ENCODE measurements around the gene MOXD1.

Gene MOXD1

DNA sequence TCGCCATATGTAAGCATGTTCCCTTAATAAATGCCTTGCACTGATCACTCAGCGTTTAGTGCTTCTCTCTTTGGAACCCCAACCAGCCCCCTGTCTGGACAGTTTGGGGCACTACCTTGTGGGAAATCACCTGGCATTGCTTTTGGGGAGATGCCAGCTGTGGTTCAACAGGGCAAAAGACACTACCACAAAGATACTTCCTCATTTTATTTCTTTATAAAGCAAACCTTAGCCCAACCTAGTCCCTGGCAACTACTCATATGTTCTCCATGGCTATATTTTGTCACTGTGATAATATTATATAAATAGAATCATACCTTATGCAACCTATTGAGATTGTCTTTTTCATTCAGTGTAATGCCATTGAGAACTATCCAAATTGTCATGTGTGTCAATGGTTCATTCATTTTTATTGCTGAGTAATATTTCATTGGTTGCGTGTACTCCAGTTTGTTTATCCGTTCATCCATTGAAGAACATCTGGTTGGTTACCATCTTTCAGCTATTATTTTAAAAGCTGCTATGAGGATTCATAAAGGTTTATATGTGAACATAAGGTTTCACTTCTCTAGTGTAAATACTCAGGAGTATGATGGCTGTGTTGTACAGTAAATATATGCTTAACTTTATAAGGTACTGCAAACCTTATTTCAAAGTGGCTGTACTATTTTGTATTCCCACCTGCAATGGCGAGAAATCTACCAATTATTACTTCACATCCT lies 114.8 kb downstream of the MOXD1 start:
- TF ChIP-seq SP2 (tag by site-specific recombination; IDR thresholded peaks at IDR 0.05), result no peak
- TF ChIP-seq ZEB2 (tag by site-specific recombination; IDR thresholded peaks at IDR 0.05), result no peak
- ChIA-PET POLR2A (no interaction called here), CTCF (interaction anchor here (0.6 to 18.9 kb wide), 5 partner anchors 11 to 361 kb away, joined by 3 to 629 read pairs (median 9); no protein-coding TSS in a partner anchor)

DNA sequence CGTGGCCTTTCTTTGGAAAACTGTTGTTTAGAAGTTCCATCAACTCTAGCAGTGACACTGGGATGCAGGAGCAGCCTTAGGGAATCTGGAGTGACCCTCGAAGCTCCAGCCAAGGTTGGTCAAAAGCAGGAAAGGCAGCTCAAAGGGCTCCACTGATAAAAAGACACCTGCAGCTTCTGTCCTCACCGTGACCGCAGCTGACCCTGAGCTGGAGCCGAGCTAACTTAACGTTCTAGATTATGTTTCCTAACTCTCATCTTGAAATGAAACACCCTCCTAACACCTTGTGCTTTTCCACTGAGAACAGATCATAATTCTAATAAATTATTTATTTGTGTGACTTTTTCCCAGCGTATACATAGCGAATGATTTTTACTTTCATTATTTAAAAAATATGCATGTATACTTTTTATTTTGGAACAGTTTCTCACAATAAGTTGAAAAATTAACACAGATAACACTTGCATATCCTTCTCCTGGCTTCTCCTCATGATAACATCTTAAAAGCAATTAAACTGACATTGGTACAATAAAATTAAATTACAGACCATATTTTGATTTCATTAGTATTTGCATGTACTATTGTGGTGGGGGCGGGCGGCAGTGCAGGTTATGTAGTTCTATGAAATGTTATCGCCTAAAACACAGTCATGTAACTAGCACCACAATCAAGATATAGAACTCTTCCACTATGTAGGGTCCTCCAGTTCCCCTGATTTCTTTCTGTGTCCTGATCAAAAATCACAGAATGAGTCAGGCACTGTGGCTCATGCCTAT lies 116.1 kb downstream of the MOXD1 start:
- Histone ChIP-seq H3K4me3 (ENCODE audit: low read depth, low read length) (no peak overlapping the region), H3K4me1 (ENCODE audit: control insufficient read depth, insufficient read depth, low read length) (no peaks in the 10 kb centered on the region), H3K36me3 (ENCODE audit: control insufficient read depth in 2 of 2, insufficient read depth in 1 of 2, low read length in 2 of 2) (no peaks in the 10 kb centered on the region), H3K9me3 (ENCODE audit: control insufficient read depth, insufficient read depth, low read depth, low read length) (no peaks in the 10 kb centered on the region), H3K27ac (ENCODE audit: extremely low read depth, low read depth, low read length) (no peak overlapping the region)
- ChIA-PET POLR2A (no interaction called here), CTCF (interaction anchor here (0.7 to 18.9 kb wide), 4 partner anchors 13 to 360 kb away, joined by 3 to 629 read pairs (median 148); no protein-coding TSS in a partner anchor)
- TF ChIP-seq, protein P1, sequence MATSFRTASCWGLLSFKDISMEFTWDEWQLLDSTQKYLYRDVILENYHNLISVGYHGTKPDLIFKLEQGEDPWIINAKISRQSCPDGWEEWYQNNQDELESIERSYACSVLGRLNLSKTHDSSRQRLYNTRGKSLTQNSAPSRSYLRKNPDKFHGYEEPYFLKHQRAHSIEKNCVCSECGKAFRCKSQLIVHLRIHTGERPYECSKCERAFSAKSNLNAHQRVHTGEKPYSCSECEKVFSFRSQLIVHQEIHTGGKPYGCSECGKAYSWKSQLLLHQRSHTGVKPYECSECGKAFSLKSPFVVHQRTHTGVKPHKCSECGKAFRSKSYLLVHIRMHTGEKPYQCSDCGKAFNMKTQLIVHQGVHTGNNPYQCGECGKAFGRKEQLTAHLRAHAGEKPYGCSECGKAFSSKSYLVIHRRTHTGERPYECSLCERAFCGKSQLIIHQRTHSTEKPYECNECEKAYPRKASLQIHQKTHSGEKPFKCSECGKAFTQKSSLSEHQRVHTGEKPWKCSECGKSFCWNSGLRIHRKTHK (tag by site-specific recombination; IDR thresholded peaks at IDR 0.05), result no peak
- TF ChIP-seq, protein P2, sequence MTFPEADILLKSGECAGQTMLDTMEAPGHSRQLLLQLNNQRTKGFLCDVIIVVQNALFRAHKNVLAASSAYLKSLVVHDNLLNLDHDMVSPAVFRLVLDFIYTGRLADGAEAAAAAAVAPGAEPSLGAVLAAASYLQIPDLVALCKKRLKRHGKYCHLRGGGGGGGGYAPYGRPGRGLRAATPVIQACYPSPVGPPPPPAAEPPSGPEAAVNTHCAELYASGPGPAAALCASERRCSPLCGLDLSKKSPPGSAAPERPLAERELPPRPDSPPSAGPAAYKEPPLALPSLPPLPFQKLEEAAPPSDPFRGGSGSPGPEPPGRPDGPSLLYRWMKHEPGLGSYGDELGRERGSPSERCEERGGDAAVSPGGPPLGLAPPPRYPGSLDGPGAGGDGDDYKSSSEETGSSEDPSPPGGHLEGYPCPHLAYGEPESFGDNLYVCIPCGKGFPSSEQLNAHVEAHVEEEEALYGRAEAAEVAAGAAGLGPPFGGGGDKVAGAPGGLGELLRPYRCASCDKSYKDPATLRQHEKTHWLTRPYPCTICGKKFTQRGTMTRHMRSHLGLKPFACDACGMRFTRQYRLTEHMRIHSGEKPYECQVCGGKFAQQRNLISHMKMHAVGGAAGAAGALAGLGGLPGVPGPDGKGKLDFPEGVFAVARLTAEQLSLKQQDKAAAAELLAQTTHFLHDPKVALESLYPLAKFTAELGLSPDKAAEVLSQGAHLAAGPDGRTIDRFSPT (tag by site-specific recombination; IDR thresholded peaks at IDR 0.05), result no peak
- TF ChIP-seq ZNF658 (tag by site-specific recombination; IDR thresholded peaks at IDR 0.05) (no peak), ZNF555 (tag by site-specific recombination; conservative IDR thresholded peaks at IDR 0.05) (no peak), ZNF747 (tag by site-specific recombination; IDR thresholded peaks at IDR 0.05) (no peak), ZNF146 (tag by site-specific recombination; IDR thresholded peaks at IDR 0.05) (no peak)
- TF ChIP-seq, protein P3, sequence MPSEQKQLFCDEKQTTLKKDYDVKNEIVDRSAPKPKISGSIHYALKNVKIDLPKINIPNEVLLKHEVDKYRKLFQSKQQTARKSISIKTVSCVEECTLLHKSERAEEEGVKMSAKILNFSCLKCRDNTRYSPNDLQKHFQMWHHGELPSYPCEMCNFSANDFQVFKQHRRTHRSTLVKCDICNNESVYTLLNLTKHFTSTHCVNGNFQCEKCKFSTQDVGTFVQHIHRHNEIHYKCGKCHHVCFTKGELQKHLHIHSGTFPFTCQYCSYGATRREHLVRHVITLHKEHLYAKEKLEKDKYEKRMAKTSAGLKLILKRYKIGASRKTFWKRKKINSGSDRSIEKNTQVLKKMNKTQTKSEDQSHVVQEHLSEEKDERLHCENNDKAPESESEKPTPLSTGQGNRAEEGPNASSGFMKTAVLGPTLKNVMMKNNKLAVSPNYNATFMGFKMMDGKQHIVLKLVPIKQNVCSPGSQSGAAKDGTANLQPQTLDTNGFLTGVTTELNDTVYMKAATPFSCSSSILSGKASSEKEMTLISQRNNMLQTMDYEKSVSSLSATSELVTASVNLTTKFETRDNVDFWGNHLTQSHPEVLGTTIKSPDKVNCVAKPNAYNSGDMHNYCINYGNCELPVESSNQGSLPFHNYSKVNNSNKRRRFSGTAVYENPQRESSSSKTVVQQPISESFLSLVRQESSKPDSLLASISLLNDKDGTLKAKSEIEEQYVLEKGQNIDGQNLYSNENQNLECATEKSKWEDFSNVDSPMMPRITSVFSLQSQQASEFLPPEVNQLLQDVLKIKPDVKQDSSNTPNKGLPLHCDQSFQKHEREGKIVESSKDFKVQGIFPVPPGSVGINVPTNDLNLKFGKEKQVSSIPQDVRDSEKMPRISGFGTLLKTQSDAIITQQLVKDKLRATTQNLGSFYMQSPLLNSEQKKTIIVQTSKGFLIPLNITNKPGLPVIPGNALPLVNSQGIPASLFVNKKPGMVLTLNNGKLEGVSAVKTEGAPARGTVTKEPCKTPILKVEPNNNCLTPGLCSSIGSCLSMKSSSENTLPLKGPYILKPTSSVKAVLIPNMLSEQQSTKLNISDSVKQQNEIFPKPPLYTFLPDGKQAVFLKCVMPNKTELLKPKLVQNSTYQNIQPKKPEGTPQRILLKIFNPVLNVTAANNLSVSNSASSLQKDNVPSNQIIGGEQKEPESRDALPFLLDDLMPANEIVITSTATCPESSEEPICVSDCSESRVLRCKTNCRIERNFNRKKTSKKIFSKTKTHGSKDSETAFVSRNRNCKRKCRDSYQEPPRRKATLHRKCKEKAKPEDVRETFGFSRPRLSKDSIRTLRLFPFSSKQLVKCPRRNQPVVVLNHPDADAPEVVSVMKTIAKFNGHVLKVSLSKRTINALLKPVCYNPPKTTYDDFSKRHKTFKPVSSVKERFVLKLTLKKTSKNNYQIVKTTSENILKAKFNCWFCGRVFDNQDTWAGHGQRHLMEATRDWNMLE (tag by site-specific recombination; conservative IDR thresholded peaks at IDR 0.05; ENCODE audit: low read depth), result no peak

More for the DNA sequence above, 114.8 kb downstream of the MOXD1 start:
- H3K4me3 ChIP-seq (ENCODE audit: low read depth, low read length), result no peak overlapping the region
- H3K9me3 ChIP-seq (ENCODE audit: control insufficient read depth, insufficient read depth, low read depth, low read length), result no peaks in the 10 kb centered on the region
- no peak overlapping the region for H3K27ac ChIP-seq (ENCODE audit: extremely low read depth, low read depth, low read length)
- no peaks in the 10 kb centered on the region for H3K36me3 ChIP-seq (ENCODE audit: control insufficient read depth in 2 of 2, insufficient read depth in 1 of 2, low read length in 2 of 2)
- no peaks in the 10 kb centered on the region for H3K4me1 ChIP-seq (ENCODE audit: control insufficient read depth, insufficient read depth, low read length)

DNA sequence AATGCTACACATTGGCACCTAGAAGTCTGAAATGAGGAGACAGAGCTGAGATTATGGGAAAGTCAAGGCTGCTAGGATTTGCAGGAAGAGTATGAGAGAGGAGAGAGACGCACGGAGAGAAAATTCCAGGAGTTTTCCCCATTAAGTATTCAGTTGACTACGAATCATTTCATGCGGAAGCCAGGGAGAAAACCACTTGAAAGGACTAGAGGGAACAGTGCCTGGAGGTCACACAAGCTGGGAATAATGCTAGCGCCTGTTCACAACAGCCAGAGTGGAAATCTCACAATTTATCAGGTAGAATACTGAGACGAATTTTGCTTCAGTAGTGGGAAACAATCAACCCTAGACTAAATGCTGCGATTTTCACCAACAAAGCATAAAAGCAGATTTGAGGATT lies 118.6 kb downstream of the MOXD1 start:
- Histone ChIP-seq H3K27ac (ENCODE audit: extremely low read depth, low read depth, low read length) (no peak overlapping the region), H3K36me3 (ENCODE audit: control insufficient read depth in 2 of 2, insufficient read depth in 1 of 2, low read length in 2 of 2) (no peaks in the 10 kb centered on the region), H3K4me3 (ENCODE audit: low read depth, low read length) (no peak overlapping the region), H3K9me3 (ENCODE audit: control insufficient read depth, insufficient read depth, low read depth, low read length) (no peaks in the 10 kb centered on the region), H3K4me1 (ENCODE audit: control insufficient read depth, insufficient read depth, low read length) (no peaks in the 10 kb centered on the region)
- CTCF ChIA-PET, result interaction anchor here (0.6 to 18.9 kb wide), 8 partner anchors 15 to 367 kb away, joined by 3 to 629 read pairs (median 8); no protein-coding TSS in a partner anchor
- POLR2A ChIA-PET, result interaction anchor here (0.5 kb wide), 1 partner anchor 586 kb away, joined by 3 read pairs; no protein-coding TSS in a partner anchor
- TF ChIP-seq ZXDB (tag by site-specific recombination; IDR thresholded peaks at IDR 0.05) (no peak), ZNF37A (tag by site-specific recombination; IDR thresholded peaks at IDR 0.05) (no peak)
- TF ChIP-seq, protein P4, sequence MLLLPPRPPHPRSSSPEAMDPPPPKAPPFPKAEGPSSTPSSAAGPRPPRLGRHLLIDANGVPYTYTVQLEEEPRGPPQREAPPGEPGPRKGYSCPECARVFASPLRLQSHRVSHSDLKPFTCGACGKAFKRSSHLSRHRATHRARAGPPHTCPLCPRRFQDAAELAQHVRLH (tag by site-specific recombination; IDR thresholded peaks at IDR 0.05), result no peak
